A549 (cell line): ENCODE data around the gene HPRT1. TPM values are rescaled to one million over a fixed set of nuclear protein-coding genes. Genes with fewer than 3 reads are reported as not detected.
A peak's percentile ranks its signal among the peaks of the same experiment; 100 is the strongest.

Source experiments
- ATAC-seq, 2 experiments: fragments of 200-7000 bp in 1 of 2; fragments of >200 bp in 1 of 2; cut with Nextera tagmentation in 1 of 2; cut with Tn5 transposase in 1 of 2; 3 replicates each; pipeline versions ENCODE4 v1.8.0 to v1.9.1; 2018 to 2020; ENCODE audit warnings: mild to moderate bottlenecking in 1 of 2, moderate library complexity in 1 of 2
- CTCF ChIA-PET: fragments of 300-600 bp; sonication (Branson Sonifier 250); formaldehyde crosslinking; extraction: SDS; loops from one replicate; lab custom pipeline; 2021; ENCODE audit warnings: antibody characterized with exemption, inconsistent platforms; lab: Yijun Ruan, JAX
- POLR2A ChIA-PET: fragments of 350-600 bp; formaldehyde crosslinking; extraction: SDS; loops from one replicate; lab custom pipeline; 2021; ENCODE audit warnings: antibody characterized with exemption, inconsistent platforms; lab: Yijun Ruan, JAX
- DNase-seq, 2 experiments: peaks; one replicate each; pipeline versions ENCODE4 v3.0.0 to v3.0.0-alpha.2; 2011 to 2016; ENCODE audit warnings: low read depth in 1 of 2, low spot score in 1 of 2
- FAIRE-seq: peaks from 2 replicates; lab custom pipeline; 2011; peaks lifted over from hg19 to GRCh38; lab: Jason Lieb, UNC
- H3K27ac ChIP-seq, 2 experiments: fragments of >200 bp; sonication (Bioruptor Twin); formaldehyde crosslinking; 3 replicates each; pipeline ENCODE4 v1.5.1; 2016 to 2017
- H3K4me1 ChIP-seq: fragments of >200 bp; sonication (Bioruptor Twin); formaldehyde crosslinking; 3 replicates; pipeline ENCODE4 v1.6.1; 2016
- H3K4me2 ChIP-seq: fragments of >200 bp; sonication (Bioruptor Twin); formaldehyde crosslinking; 3 replicates; pipeline ENCODE4 v1.6.1; 2016
- H3K4me3 ChIP-seq: fragments of >200 bp; sonication (Bioruptor Twin); formaldehyde crosslinking; 3 replicates; pipeline ENCODE4 v1.5.1; 2016
- H3K9me3 ChIP-seq: fragments of >200 bp; sonication (Bioruptor Twin); formaldehyde crosslinking; 3 replicates; pipeline ENCODE4 v1.6.1; 2016
- ATOH8 ChIP-seq: fragments of 250-450 bp; sonication (Bioruptor Pico); IDR thresholded peaks from 2 replicates; pipeline ENCODE4 v1.5.0; 2020; ENCODE audit warnings: low read depth, mild to moderate bottlenecking, moderate library complexity
- BCL3 ChIP-seq: fragments of >200 bp; sonication (Bioruptor Twin); formaldehyde crosslinking; IDR thresholded peaks from 3 replicates; pipeline ENCODE4 v1.6.1; 2016
- CBX8 ChIP-seq: fragments of 200-600 bp; sonication (generic); IDR thresholded peaks from 2 replicates; pipeline ENCODE4 v1.6.1; 2016
- CHD4 ChIP-seq: fragments of 200-600 bp; sonication (generic); IDR thresholded peaks from 2 replicates; pipeline ENCODE4 v1.6.1; 2016; ENCODE audit warnings: antibody characterized with exemption, mild to moderate bottlenecking, borderline replicate concordance
- E2F6 ChIP-seq: IDR thresholded peaks from 2 replicates; pipeline ENCODE4 v1.6.1; 2012; ENCODE audit warnings: low read depth, borderline replicate concordance
- EP300 ChIP-seq, 2 experiments: fragments of >200 bp; sonication (Bioruptor Twin); formaldehyde crosslinking; IDR thresholded peaks; 2 replicates in 1 of 2; 3 replicates in 1 of 2; pipeline ENCODE4 v1.6.1; 2016 to 2017
- ESRRA ChIP-seq: fragments of 150-350 bp; IDR thresholded peaks from 2 replicates; pipeline ENCODE4 v1.6.1; 2014; ENCODE audit warnings: mild to moderate bottlenecking, low read length, borderline replicate concordance
- FOSB ChIP-seq: fragments of 250-450 bp; sonication (Bioruptor Pico); IDR thresholded peaks from 2 replicates; pipeline ENCODE4 v1.5.0; 2020; ENCODE audit warnings: mild to moderate bottlenecking, moderate library complexity
- FOSL2 ChIP-seq, 2 experiments: fragments of 450-650 bp in 1 of 2; fragments of >200 bp in 1 of 2; sonication (Bioruptor Twin) in 1 of 2; formaldehyde crosslinking; IDR thresholded peaks; 2 replicates each; pipeline versions ENCODE4 v1.5.0 to v1.6.1; 2016 to 2020; ENCODE audit warnings: mild to moderate bottlenecking in 1 of 2, moderate library complexity in 1 of 2
- FOXS1 ChIP-seq: fragments of 250-450 bp; sonication (Bioruptor Pico); IDR thresholded peaks from 2 replicates; pipeline ENCODE4 v1.5.0; 2020; ENCODE audit warnings: mild to moderate bottlenecking, moderate library complexity
- HMGXB4 ChIP-seq: fragments of 250-450 bp; sonication (Bioruptor Pico); IDR thresholded peaks from 2 replicates; pipeline ENCODE4 v1.5.0; 2021; ENCODE audit warnings: mild to moderate bottlenecking, moderate library complexity, borderline replicate concordance
- HOXB13 ChIP-seq: fragments of 250-450 bp; sonication (Bioruptor Pico); IDR thresholded peaks from 2 replicates; pipeline ENCODE4 v1.5.0; 2020; ENCODE audit warnings: low read depth, mild to moderate bottlenecking, moderate library complexity
- HOXB5 ChIP-seq: fragments of 250-450 bp; sonication (Bioruptor Pico); IDR thresholded peaks from 2 replicates; pipeline ENCODE4 v1.5.0; 2020; ENCODE audit warnings: mild to moderate bottlenecking, moderate library complexity
- JUN ChIP-seq, 2 experiments: fragments of >200 bp; sonication (Bioruptor Twin); formaldehyde crosslinking; IDR thresholded peaks; 2 replicates in 1 of 2; 3 replicates in 1 of 2; pipeline ENCODE4 v1.6.1; 2016 to 2017
- JUNB ChIP-seq: fragments of >200 bp; sonication (Bioruptor Twin); formaldehyde crosslinking; IDR thresholded peaks from 2 replicates; pipeline ENCODE4 v1.6.1; 2016
- MAFK ChIP-seq: fragments of 450-650 bp; IDR thresholded peaks from 2 replicates; pipeline ENCODE4 v1.6.1; 2014; ENCODE audit not compliant: partially characterized antibody
- NPAS2 ChIP-seq: fragments of 250-450 bp; sonication (Bioruptor Pico); IDR thresholded peaks from 2 replicates; pipeline ENCODE4 v1.8.0; 2022; ENCODE audit warnings: mild to moderate bottlenecking, moderate library complexity, borderline replicate concordance
- PHF8 ChIP-seq: fragments of 200-600 bp; sonication (generic); IDR thresholded peaks from 2 replicates; pipeline ENCODE4 v1.6.1; 2016; ENCODE audit warnings: low read depth, mild to moderate bottlenecking, antibody characterized with exemption, moderate library complexity, borderline replicate concordance
- POLR2AphosphoS2 ChIP-seq: conservative IDR thresholded peaks from 2 replicates; pipeline ENCODE4 v1.6.1; 2012; ENCODE audit warnings: low read length, improper control_type of control experiment, inconsistent platforms
- RAD21 ChIP-seq, 2 experiments: fragments of >200 bp in 1 of 2; sonication (Bioruptor Twin) in 1 of 2; formaldehyde crosslinking in 1 of 2; IDR thresholded peaks in 1 of 2; conservative IDR thresholded peaks in 1 of 2; 2 replicates in 1 of 2; 3 replicates in 1 of 2; pipeline ENCODE4 v1.6.1; 2012 to 2018; ENCODE audit warnings: inconsistent platforms in 1 of 2
- RARB ChIP-seq: fragments of 250-450 bp; sonication (Bioruptor Pico); IDR thresholded peaks from 2 replicates; pipeline ENCODE4 v1.8.0; 2021; ENCODE audit warnings: mild to moderate bottlenecking, moderate library complexity
- RNF2 ChIP-seq: fragments of 200-600 bp; sonication (generic); IDR thresholded peaks from 2 replicates; pipeline ENCODE4 v1.6.1; 2016; ENCODE audit warnings: low read depth, mild to moderate bottlenecking, antibody characterized with exemption, moderate library complexity, borderline replicate concordance
- SMC3 ChIP-seq: fragments of >200 bp; sonication (Bioruptor Twin); formaldehyde crosslinking; IDR thresholded peaks from 3 replicates; pipeline ENCODE4 v1.6.1; 2018; ENCODE audit warnings: inconsistent platforms
- TFCP2L1 ChIP-seq: fragments of 250-450 bp; sonication (Bioruptor Pico); IDR thresholded peaks from 2 replicates; pipeline ENCODE4 v1.5.0; 2021; ENCODE audit warnings: mild to moderate bottlenecking
- TP53 ChIP-seq: fragments of 250-450 bp; sonication (Bioruptor Pico); IDR thresholded peaks from 2 replicates; pipeline ENCODE4 v1.5.0; 2021; ENCODE audit warnings: mild to moderate bottlenecking, moderate library complexity
- ZSCAN20 ChIP-seq: fragments of 250-450 bp; sonication (Bioruptor Pico); IDR thresholded peaks from 2 replicates; pipeline ENCODE4 v1.8.0; 2022; ENCODE audit warnings: mild to moderate bottlenecking, moderate library complexity
- WGBS: methylation state at CpG from one replicate; pipeline ENCODE4 v1.1.6; 2017; ENCODE audit errors: missing lambda C conversion rate; 5-methylcytosine and 5-hydroxymethylcytosine counted together
- polyA plus RNA-seq, 4 experiments: library from polyadenylated mRNA; depleted of rRNA in 3 of 4; stranded (reverse); fragments of >200 nt; fragmentation: RNase III in 1 of 4; extraction: RNeasy Plus Mini Kit Qiagen cat#74134 plus additional on column Dnase treatment in 1 of 4; gene quantifications; 2 replicates in 3 of 4; 3 replicates in 1 of 4; pipeline ENCODE4 v1.2.3, GENCODE V29; 2011 to 2017

HPRT1 gene
- polyA plus RNA-seq, 2 of the 4 experiments (the other 2 are of a cell fraction) = 96.6 to 97.4 TPM

- Histone ChIP-seq H3K4me2 (peak overlapping the region; percentile 93), H3K9me3 (no peaks in the 10 kb centered on the region), H3K4me3 (peak overlapping the region; percentile 94), H3K27ac (peak overlapping the region; percentile 90 to 99), H3K4me1 (peaks cover 17% of the 10 kb centered on the region; the same call in 2 of the 3 replicates)
- ATAC-seq (peak in 1 of 2 experiments; percentile 34; a peak in 3 of 6 replicates), FAIRE-seq (no peak), DNase-seq (peak in 1 of 2 experiments; percentile 20)
- under 1% methylated on average over 9 of the region's 9 CpGs for WGBS
- CTCF ChIA-PET = interaction anchor here (1.2 kb wide), 1 partner anchor 17 kb away, joined by 3 read pairs; no protein-coding TSS in a partner anchor
- POLR2A ChIA-PET = no interaction called here
- no peak for TF ChIP-seq FOSB (CRISPR knock-in tag)
- TF ChIP-seq E2F6 = peak; percentile 32; the same call in 1 of the 2 replicates
Measured at GRCh38 chrX:134460862-134461220, 876 bp downstream of the HPRT1 start.

- ChIA-PET CTCF (interaction anchor here (0.9 to 1.2 kb wide), 3 partner anchors 13 to 22 kb away, joined by 3 read pairs; no protein-coding TSS in a partner anchor), POLR2A (no interaction called here)
- ATAC-seq = no peak
- peak overlapping the region in 1 of 2 experiments; percentile 99; a peak in 2 of 6 replicates for H3K27ac ChIP-seq
- 85% methylated on average over 3 of the region's 3 CpGs for WGBS
- H3K4me1 ChIP-seq = peaks cover 17% of the 10 kb centered on the region; the same call in 2 of the 3 replicates
- TF ChIP-seq ZSCAN20 (CRISPR knock-in tag) (no peak), EP300 (IDR thresholded peaks at IDR 0.05) (no peak), RAD21 (conservative IDR thresholded peaks at IDR 0.05 in 1 of 2, IDR thresholded peaks at IDR 0.05 in 1 of 2) (no peak), HOXB13 (CRISPR knock-in tag) (no peak), JUNB (no peak), MAFK (no peak), FOXS1 (CRISPR knock-in tag) (no peak), CHD4 (no peak), ESRRA (no peak), TP53 (CRISPR knock-in tag) (no peak), BCL3 (no peak), HMGXB4 (CRISPR knock-in tag) (no peak), PHF8 (no peak), FOSL2 (IDR thresholded peaks at IDR 0.05) (no peak), FOSL2 (CRISPR knock-in tag; IDR thresholded peaks at IDR 0.05) (no peak)
- no peaks in the 10 kb centered on the region for H3K9me3 ChIP-seq
- H3K4me2 ChIP-seq = peak overlapping the region; percentile 93
- no peak for FAIRE-seq
- no peak for DNase-seq
- H3K4me3 ChIP-seq = peak overlapping the region; percentile 94
Measured at GRCh38 chrX:134461437-134461836, 1.5 kb downstream of the HPRT1 start.

GRCh38 chrX:134462927-134463326 lies 3.0 kb downstream of the HPRT1 start:
- TF ChIP-seq TP53 (CRISPR knock-in tag) (no peak), PHF8 (no peak), CBX8 (no peak), ATOH8 (CRISPR knock-in tag) (no peak), TFCP2L1 (CRISPR knock-in tag) (no peak), JUN (IDR thresholded peaks at IDR 0.05) (no peak), POLR2AphosphoS2 (no peak), FOXS1 (CRISPR knock-in tag) (no peak), E2F6 (no peak), NPAS2 (CRISPR knock-in tag) (no peak), RAD21 (conservative IDR thresholded peaks at IDR 0.05 in 1 of 2, IDR thresholded peaks at IDR 0.05 in 1 of 2) (no peak), RNF2 (no peak), SMC3 (no peak), HOXB5 (CRISPR knock-in tag) (no peak), RARB (CRISPR knock-in tag) (no peak)
- FAIRE-seq = no peak
- DNase-seq = no peak
- Histone ChIP-seq H3K4me2 (no peak overlapping the region), H3K4me1 (peaks cover 17% of the 10 kb centered on the region; the same call in 2 of the 3 replicates), H3K4me3 (no peak overlapping the region), H3K9me3 (no peaks in the 10 kb centered on the region), H3K27ac (no peak overlapping the region)
- ATAC-seq = no peak
- ChIA-PET CTCF (no interaction called here), POLR2A (no interaction called here)
- 34% methylated on average over 2 of the region's 2 CpGs for WGBS
